K562 (cell line): ENCODE measurements around the gene NIPBL. TPM values are rescaled to one million over a fixed set of nuclear protein-coding genes. Genes with fewer than 3 reads are reported as not detected.

Source experiments
- ATF3 ChIP-seq, 2 experiments: fragments of 450-650 bp in 1 of 2; sonication (generic) in 1 of 2; formaldehyde crosslinking in 1 of 2; IDR thresholded peaks in 1 of 2; conservative IDR thresholded peaks in 1 of 2; 2 replicates each; pipeline versions ENCODE4 v1.6.1 to v1.8.1; 2016 to 2023; ENCODE audit warnings: mild to moderate bottlenecking in 2 of 2, moderate library complexity in 2 of 2, inconsistent platforms in 1 of 2, missing genetic modification reagents in 1 of 2
- CBFA2T3 ChIP-seq: fragments of 450-650 bp; IDR thresholded peaks from 2 replicates; pipeline ENCODE4 v1.6.1; 2017
- CREB5 ChIP-seq: fragments of 250-450 bp; sonication (Bioruptor Pico); IDR thresholded peaks from 2 replicates; pipeline ENCODE4 v1.5.0; 2020; ENCODE audit warnings: mild to moderate bottlenecking
- FOXP1 ChIP-seq: sonication (generic); formaldehyde crosslinking; IDR thresholded peaks from 2 replicates; pipeline ENCODE4 v1.8.0; 2022; ENCODE audit warnings: mild to moderate bottlenecking, missing genetic modification reagents
- GATA2 ChIP-seq: sonication (generic); formaldehyde crosslinking; IDR thresholded peaks from 2 replicates; pipeline ENCODE4 v1.4.0; 2020; ENCODE audit warnings: mild to moderate bottlenecking, missing genetic modification reagents
- HINFP ChIP-seq: fragments of 450-650 bp; conservative IDR thresholded peaks from 2 replicates; pipeline ENCODE4 v1.6.1; 2016; ENCODE audit warnings: missing genetic modification characterization, low read depth, mild to moderate bottlenecking, control low read depth, missing compliant biosample characterization
- HNRNPUL1 ChIP-seq: fragments of 200-400 bp; formaldehyde crosslinking; IDR thresholded peaks from 2 replicates; pipeline ENCODE4 v1.6.1; 2017; ENCODE audit warnings: low read length
- KDM5B ChIP-seq: fragments of 200-600 bp; sonication (generic); IDR thresholded peaks from 2 replicates; pipeline ENCODE4 v1.6.1; 2012; ENCODE audit warnings: low read depth, mild to moderate bottlenecking, moderate library complexity, low read length, control low read depth, inconsistent platforms; ENCODE audit not compliant: insufficient replicate concordance
- MAFK ChIP-seq: IDR thresholded peaks from 2 replicates; pipeline ENCODE4 v1.6.1; 2011; ENCODE audit warnings: low read length, improper control_type of control experiment
- MITF ChIP-seq: IDR thresholded peaks from 2 replicates; pipeline ENCODE4 v1.6.1; 2014; ENCODE audit warnings: antibody characterized with exemption
- MTA1 ChIP-seq: fragments of 450-650 bp; IDR thresholded peaks from 2 replicates; pipeline ENCODE4 v1.6.1; 2017; ENCODE audit warnings: borderline replicate concordance
- NUFIP1 ChIP-seq: fragments of 450-650 bp; IDR thresholded peaks from 2 replicates; pipeline ENCODE4 v1.6.1; 2018; ENCODE audit not compliant: partially characterized antibody
- PML ChIP-seq: IDR thresholded peaks from 2 replicates; pipeline ENCODE4 v1.6.1; 2012; ENCODE audit warnings: low read length, inconsistent platforms
- RBM39 ChIP-seq: fragments of 200-400 bp; formaldehyde crosslinking; optimal IDR thresholded peaks from 2 replicates; pipeline ENCODE3; 2018; ENCODE audit warnings: low read depth, low read length
- SMARCA4 ChIP-seq: fragments of 450-650 bp; IDR thresholded peaks from 2 replicates; pipeline ENCODE4 v1.6.1; 2016
- SRSF3 ChIP-seq: fragments of 200-400 bp; formaldehyde crosslinking; IDR thresholded peaks from 2 replicates; pipeline ENCODE4 v1.6.1; 2016; ENCODE audit warnings: mild to moderate bottlenecking, low read length, moderate library complexity; ENCODE audit not compliant: insufficient read depth
- ZBTB1 ChIP-seq: sonication (generic); formaldehyde crosslinking; IDR thresholded peaks from 2 replicates; pipeline ENCODE4 v1.8.1; 2023; ENCODE audit warnings: missing genetic modification reagents, low read depth, mild to moderate bottlenecking, borderline replicate concordance
- polyA plus RNA-seq, 8 experiments: library from polyadenylated mRNA; depleted of rRNA in 4 of 8; stranded (reverse) in 5 of 8; unstranded in 3 of 8; fragments of >200 nt; fragmentation: Nextera tagmentation in 2 of 8; fragmentation: Illumina TruSeq in 1 of 8; extraction: Ambion mirVana in 2 of 8; extraction: Trizol in 1 of 8; gene quantifications; 2 replicates each; pipeline versions ENCODE4 v1.2.1 to v1.2.3, GENCODE V29; 2011 to 2014; ENCODE audit warnings: inconsistent platforms in 1 of 8, missing spikeins in 1 of 8
- total RNA-seq, 7 experiments: library from RNA; depleted of rRNA in 6 of 7; stranded (reverse); fragments of >200 nt in 6 of 7; fragmentation: Illumina TruSeq in 2 of 7; extraction: Trizol in 2 of 7; gene quantifications; 2 replicates each; pipeline versions ENCODE4 v1.2.1 to v1.2.3, GENCODE V29; 2011 to 2021; ENCODE audit warnings: low replicate concordance in 1 of 7

NIPBL gene
- total and polyA plus RNA-seq, 9 of the 15 experiments (the other 6 are each of a cell fraction or from before 2014, with no cell fraction given): 12.9 to 56.7 (median 38.9) TPM

- no peak for TF ChIP-seq MITF
- peak; percentile 66 for TF ChIP-seq KDM5B
- 0 out of 2 replicates have a peak, but pooled peaks have one; percentile 31 for TF ChIP-seq MTA1
- TF ChIP-seq FOXP1 (CRISPR knock-in tag): no peak
- no peak for TF ChIP-seq ZBTB1 (CRISPR knock-in tag)
- TF ChIP-seq NUFIP1: no peak
- TF ChIP-seq HINFP: 0 out of 2 replicates have a peak, but pooled peaks have one; percentile 49
- TF ChIP-seq RBM39: no peak
- TF ChIP-seq CREB5 (CRISPR knock-in tag): no peak
- no peak for TF ChIP-seq SRSF3
- TF ChIP-seq HNRNPUL1: no peak
- no peak for TF ChIP-seq MAFK
- no peak for TF ChIP-seq ATF3 (IDR thresholded peaks at IDR 0.05)
- TF ChIP-seq ATF3 (CRISPR knock-in tag; conservative IDR thresholded peaks at IDR 0.05): no peak
- TF ChIP-seq SMARCA4: peak; percentile 46; the same call in 1 of the 2 replicates
- TF ChIP-seq PML: no peak; the same call in 1 of the 2 replicates
- no peak for TF ChIP-seq CBFA2T3
- TF ChIP-seq GATA2: peak; percentile 64; the same call in 1 of the 2 replicates
Observed at GRCh38 chr5:36875051-36875789, 1.3 kb upstream of the NIPBL start (continued).
